ENCODE measurements around the gene PLEKHA3. TPM values are rescaled to one million over a fixed set of nuclear protein-coding genes. Genes with fewer than 3 reads are reported as not detected.

The PLEKHA3 gene
- total RNA-seq, 2 experiments from 2014 or later = 27.0 to 31.7 TPM

DNA sequence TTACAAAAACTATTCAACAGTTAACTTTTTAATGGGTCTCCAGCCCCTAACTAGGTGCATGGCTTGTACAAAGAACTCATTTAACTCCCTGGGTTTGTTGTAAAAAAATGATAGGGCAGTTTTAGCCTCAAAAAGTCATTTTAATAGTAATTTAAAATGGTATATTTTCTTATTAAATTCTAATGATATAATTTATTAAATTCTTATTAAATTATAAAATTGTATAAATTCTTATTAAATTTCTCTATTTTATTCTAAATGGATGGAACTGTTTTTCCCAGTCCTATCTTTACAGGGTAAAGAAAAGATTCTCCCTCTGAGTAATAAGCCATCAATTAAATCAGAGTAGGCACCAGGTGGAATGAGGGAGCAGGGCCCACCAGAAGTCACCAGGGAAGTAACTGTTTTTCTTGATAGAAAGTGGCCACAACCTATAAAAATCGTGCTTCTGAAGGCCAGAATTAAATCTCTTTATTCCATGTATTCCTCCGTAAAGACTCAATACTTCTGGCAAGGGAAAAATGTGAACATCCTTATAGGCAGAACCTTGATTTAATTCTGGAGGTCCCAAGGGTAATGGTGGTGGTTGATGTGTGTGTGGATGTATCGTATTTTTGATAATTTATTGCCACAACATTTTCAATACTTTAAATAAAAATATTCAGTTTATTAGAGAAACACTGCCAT, 2.7 kb upstream of the PLEKHA3 start:
- POLR2A ChIA-PET = no interaction called here
- CTCF ChIA-PET = no interaction called here

GRCh38 chr2:178478130-178478438, 2.2 kb upstream of the PLEKHA3 start:
- ChIA-PET POLR2A (no interaction called here), CTCF (no interaction called here)

- POLR2A ChIA-PET = interaction anchor here (1.4 kb wide), 1 partner anchor 27 kb away, joined by 4 read pairs; the partner anchor contains the start of genes PJVK and PRKRA
- CTCF ChIA-PET = no interaction called here
Observed at GRCh38 chr2:178478439-178479274, 1.6 kb upstream of the PLEKHA3 start, which contains the start of gene FKBP7. Gene FKBP7 (minus strand): TSS chr2:178478600. CDS start chr2:178478499, 101 bp downstream.

DNA sequence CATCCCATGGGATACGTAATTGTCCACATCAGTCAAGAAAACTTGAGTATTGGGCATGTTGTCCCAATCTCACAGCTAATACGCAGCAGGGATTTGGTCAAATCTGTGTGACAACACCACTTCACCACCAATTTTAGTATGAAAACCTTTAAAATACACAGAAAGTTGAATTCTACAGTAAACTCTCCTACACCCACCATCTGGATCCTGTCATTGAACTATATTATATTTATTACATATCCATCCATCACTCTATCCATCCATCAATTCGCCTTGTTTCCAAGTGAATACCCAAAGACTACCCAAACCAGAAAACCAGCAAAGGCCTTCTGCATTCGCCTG, 1.0 kb upstream of the PLEKHA3 start:
- CTCF ChIA-PET = no interaction called here
- POLR2A ChIA-PET = interaction anchor here (1.0 to 1.4 kb wide), 2 partner anchors 28 to 44 kb away, joined by 3 to 4 read pairs; partner anchors contain the start of genes PJVK and PRKRA

- POLR2A ChIA-PET = interaction anchor here (1.0 to 1.4 kb wide), 2 partner anchors 28 to 43 kb away, joined by 3 to 4 read pairs; partner anchors contain the start of genes PJVK and PRKRA
- CTCF ChIA-PET = no interaction called here
Observed at GRCh38 chr2:178479758-178480226, 465 bp upstream of the PLEKHA3 start.

- ChIA-PET POLR2A (interaction anchor here (0.6 kb wide), 1 partner anchor 28 kb away, joined by 4 read pairs; no protein-coding TSS in a partner anchor), CTCF (interaction anchor here (0.7 to 1.1 kb wide), 2 partner anchors 19 to 62 kb away, joined by 3 to 4 read pairs; no protein-coding TSS in a partner anchor)
Observed at GRCh38 chr2:178482437-178482836, 2.2 kb downstream of the PLEKHA3 start.

DNA sequence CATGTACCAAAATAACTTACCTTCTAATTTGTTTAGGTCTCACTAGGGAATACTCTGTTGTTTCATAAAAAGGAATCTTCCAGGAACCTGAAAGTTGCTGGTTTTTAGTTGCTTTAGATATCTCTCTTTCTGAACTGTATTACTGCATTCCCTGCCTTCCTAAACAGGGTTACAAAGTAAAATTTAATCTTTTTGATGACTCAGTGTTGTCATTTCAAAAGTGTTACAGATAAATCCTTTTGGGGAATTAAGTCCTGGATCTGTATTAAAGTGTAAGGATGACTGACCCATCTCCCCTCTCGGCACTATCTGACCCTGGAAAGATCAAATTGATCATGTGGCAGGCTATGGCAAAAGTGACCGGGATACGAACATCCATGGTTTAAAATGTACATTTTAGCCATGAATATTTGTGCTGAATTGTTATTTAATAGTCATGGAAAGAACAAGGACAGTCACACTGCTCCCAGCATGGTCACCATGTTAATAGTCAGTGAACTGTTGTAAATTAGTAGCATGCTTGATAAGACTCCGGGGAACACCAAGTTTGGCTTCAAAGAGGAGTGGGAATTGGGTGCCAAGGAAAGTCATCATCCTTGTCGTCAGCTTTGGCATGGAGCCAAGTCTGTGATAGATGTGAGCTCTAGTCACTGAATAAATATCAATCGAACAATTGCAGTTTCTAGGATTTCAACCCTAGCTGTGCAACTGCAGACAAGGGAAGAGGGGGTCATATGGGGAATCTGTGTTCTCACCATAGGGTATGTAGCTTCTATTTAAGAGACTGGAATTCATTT, 4.2 kb downstream of the PLEKHA3 start:
- ChIA-PET POLR2A (no interaction called here), CTCF (no interaction called here)

GRCh38 chr2:178485356-178485755, 5.1 kb downstream of the PLEKHA3 start:
- CTCF ChIA-PET = no interaction called here

GRCh38 chr2:178491612-178492011, 11.4 kb downstream of the PLEKHA3 start:
- CTCF ChIA-PET = no interaction called here
- POLR2A ChIA-PET = no interaction called here

More at GRCh38 chr2:178485356-178485755, 5.1 kb downstream of the PLEKHA3 start:
- POLR2A ChIA-PET = no interaction called here

GRCh38 chr2:178496049-178496448, 15.8 kb downstream of the PLEKHA3 start:
- ChIA-PET POLR2A (no interaction called here), CTCF (interaction anchor here (1.2 kb wide), 1 partner anchor 27 kb away, joined by 3 read pairs; no protein-coding TSS in a partner anchor)

DNA sequence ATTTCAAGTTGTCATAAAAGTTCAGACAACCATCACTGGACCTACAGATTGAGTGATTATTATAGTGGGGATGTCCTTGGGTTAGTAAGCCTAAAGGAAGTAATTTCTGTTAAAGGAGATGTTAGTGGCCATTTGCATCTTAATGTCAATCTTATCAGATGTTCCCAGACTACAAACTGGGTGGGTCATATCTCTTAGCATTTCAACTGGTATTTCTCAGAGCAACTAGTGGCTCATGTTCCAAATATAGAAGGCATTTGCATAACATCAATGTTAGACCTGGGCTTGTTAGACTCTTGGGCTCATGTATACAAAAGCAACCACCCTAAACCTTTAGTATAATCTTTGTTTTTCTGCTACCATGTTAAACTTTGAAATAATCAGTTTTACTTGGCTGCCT, 17.9 kb downstream of the PLEKHA3 start:
- ChIA-PET POLR2A (no interaction called here), CTCF (no interaction called here)

GRCh38 chr2:178499640-178500039, 19.4 kb downstream of the PLEKHA3 start:
- ChIA-PET POLR2A (no interaction called here), CTCF (no interaction called here)

GRCh38 chr2:178502751-178503150, 22.5 kb downstream of the PLEKHA3 start:
- ChIA-PET POLR2A (no interaction called here), CTCF (no interaction called here)

DNA sequence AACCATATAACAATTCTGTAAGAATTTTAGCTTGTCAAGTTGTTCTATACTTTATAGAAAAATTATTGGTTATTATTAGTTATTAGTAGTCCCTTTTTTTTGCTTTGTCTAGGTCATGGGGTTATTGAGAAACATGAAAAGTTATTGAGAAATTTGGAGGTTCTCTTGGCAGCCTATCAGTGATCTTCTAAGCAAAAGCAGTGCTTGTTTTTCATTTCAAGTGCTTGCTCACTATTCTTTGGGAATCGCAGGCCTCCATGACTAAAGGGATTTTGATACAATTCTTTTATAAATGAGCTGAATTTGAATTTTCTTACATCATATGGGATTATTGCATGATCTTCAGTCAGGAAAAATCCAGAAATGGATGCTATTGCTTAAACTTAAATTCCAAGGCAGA, 25.8 kb downstream of the PLEKHA3 start:
- CTCF ChIA-PET = no interaction called here
- POLR2A ChIA-PET = no interaction called here

- ChIA-PET CTCF (no interaction called here), POLR2A (no interaction called here)
Observed at GRCh38 chr2:178506524-178506923, 26.3 kb downstream of the PLEKHA3 start.

DNA sequence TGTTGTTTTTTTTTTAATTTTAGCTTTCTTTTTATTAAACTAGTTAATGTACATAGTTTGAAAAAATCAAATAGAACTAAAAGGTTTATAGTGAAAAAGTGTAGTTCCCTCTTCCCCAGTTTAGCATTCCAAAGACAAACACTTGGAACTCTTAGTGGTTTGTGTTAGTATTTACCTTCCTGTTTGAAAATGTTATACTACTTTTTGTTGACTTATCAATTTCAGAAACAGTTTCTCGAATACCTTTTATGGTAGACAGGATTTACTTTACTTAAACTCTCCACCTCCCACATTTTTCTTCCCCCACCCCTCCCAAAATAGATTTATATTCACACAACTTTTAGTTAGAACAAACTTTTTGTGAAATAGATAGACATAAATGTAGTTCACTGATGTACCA, 26.7 kb downstream of the PLEKHA3 start:
- ChIA-PET CTCF (no interaction called here), POLR2A (no interaction called here)

GRCh38 chr2:178508646-178509045, 28.4 kb downstream of the PLEKHA3 start:
- POLR2A ChIA-PET = no interaction called here
- CTCF ChIA-PET = interaction anchor here (0.6 kb wide), 1 partner anchor 358 kb away, joined by 3 read pairs; no protein-coding TSS in a partner anchor

- CTCF ChIA-PET = no interaction called here
- POLR2A ChIA-PET = interaction anchor here (0.6 kb wide), 1 partner anchor 28 kb away, joined by 4 read pairs; no protein-coding TSS in a partner anchor
Observed at GRCh38 chr2:178510384-178510783, 30.1 kb downstream of the PLEKHA3 start.

DNA sequence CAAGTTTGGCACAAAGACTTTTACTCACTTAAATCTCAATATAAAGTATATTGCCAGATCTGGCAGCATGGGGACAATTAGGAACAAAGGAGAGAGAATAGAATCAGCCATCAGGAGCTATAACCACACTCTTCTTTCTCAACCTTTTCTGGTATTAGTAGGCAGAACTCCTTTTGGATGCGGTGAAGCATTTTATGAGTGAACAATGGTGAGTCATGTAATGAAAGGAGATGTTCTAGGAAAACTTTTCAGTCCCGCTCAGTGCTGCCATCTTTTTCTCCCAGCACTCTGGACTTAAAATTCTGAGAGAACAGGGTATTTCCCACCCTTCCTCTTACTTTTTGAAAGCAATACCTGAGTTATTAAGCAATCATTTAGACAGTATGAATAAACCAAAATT, 32.2 kb downstream of the PLEKHA3 start:
- POLR2A ChIA-PET = no interaction called here
- CTCF ChIA-PET = interaction anchor here (1.4 kb wide), 1 partner anchor 10 kb away, joined by 5 read pairs; no protein-coding TSS in a partner anchor

DNA sequence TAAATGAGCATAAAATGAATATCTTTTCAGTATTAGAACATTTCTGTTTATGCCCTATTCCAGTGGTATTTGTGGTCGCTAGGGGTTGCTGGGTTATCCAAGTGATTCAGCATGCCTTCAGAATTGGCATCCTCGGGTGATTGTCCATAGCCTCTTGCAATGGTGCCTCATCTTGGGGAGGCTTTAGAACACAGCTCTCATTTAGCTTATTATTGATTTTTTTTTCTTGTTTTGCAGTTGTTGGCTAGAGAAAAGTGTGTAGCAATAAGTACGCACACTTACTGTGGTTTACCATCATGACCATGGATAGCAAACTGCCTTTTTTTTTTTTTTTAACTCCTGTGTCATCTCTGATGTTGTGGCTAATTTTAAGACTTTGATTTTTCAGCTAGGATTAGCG, 33.6 kb downstream of the PLEKHA3 start:
- ChIA-PET POLR2A (no interaction called here), CTCF (interaction anchor here (0.7 kb wide), 1 partner anchor 12 kb away, joined by 3 read pairs; no protein-coding TSS in a partner anchor)
